Mesenchymal stem cell (in vitro differentiated cells and primary cell): Measurements from ENCODE around the gene DDIT3.

Source experiments
- DNase-seq: peaks from one replicate; pipeline ENCODE4 v3.0.0-alpha.2; 2013
- H2AFZ ChIP-seq: one replicate; pipeline ENCODE4 v1.6.1; 2013; ENCODE audit warnings: low read depth, mild to moderate bottlenecking, control low read depth, inconsistent platforms, low read length, moderate library complexity
- H2AK5ac ChIP-seq: 2 replicates; pipeline ENCODE4 v1.6.1; 2013; ENCODE audit warnings: low read length, moderate library complexity, mild to moderate bottlenecking, inconsistent platforms; ENCODE audit not compliant: severe bottlenecking
- H2BK120ac ChIP-seq: one replicate; pipeline ENCODE4 v1.6.1; 2013; ENCODE audit warnings: low read depth, mild to moderate bottlenecking, inconsistent platforms, low read length, moderate library complexity
- H2BK12ac ChIP-seq, 2 experiments: one replicate each; pipeline ENCODE4 v1.6.1; 2013; ENCODE audit warnings: inconsistent platforms in 2 of 2, low read length in 2 of 2, mild to moderate bottlenecking in 2 of 2, moderate library complexity in 2 of 2, control low read depth in 1 of 2
- H2BK15ac ChIP-seq: one replicate; pipeline ENCODE4 v1.6.1; 2013; ENCODE audit warnings: mild to moderate bottlenecking, low read depth, inconsistent platforms; ENCODE audit not compliant: poor library complexity, severe bottlenecking
- H2BK5ac ChIP-seq: 2 replicates; pipeline ENCODE4 v1.6.1; 2013; ENCODE audit warnings: low read depth, mild to moderate bottlenecking, low read length, control low read depth, inconsistent platforms; ENCODE audit not compliant: poor library complexity, severe bottlenecking
- H3K14ac ChIP-seq, 2 experiments: one replicate each; pipeline ENCODE4 v1.6.1; 2013; ENCODE audit warnings: inconsistent platforms in 2 of 2, low read length in 2 of 2, control low read depth in 1 of 2, mild to moderate bottlenecking in 1 of 2, moderate library complexity in 1 of 2
- H3K18ac ChIP-seq, 2 experiments: one replicate each; pipeline ENCODE4 v1.6.1; 2013; ENCODE audit warnings: inconsistent platforms in 2 of 2, low read length in 2 of 2, control low read depth in 1 of 2, low read depth in 1 of 2, mild to moderate bottlenecking in 1 of 2
- H3K23ac ChIP-seq, 2 experiments: one replicate each; pipeline ENCODE4 v1.6.1; 2013; ENCODE audit warnings: inconsistent platforms in 2 of 2, low read length in 2 of 2, mild to moderate bottlenecking in 2 of 2, moderate library complexity in 2 of 2, control low read depth in 1 of 2
- H3K27ac ChIP-seq: 2 replicates; pipeline ENCODE4 v1.5.1; 2013; ENCODE audit warnings: mild to moderate bottlenecking, moderate library complexity, low read length, control low read depth, inconsistent platforms; ENCODE audit not compliant: poor library complexity, severe bottlenecking
- H3K27me3 ChIP-seq, 2 experiments: 2 replicates each; pipeline versions ENCODE4 v1.6.1 to v1.7.0; 2013; ENCODE audit warnings: low read length in 2 of 2, mild to moderate bottlenecking in 2 of 2, moderate library complexity in 2 of 2, control low read depth in 1 of 2, inconsistent platforms in 1 of 2; ENCODE audit not compliant: control insufficient read depth in 1 of 2, insufficient read depth in 1 of 2
- H3K36me3 ChIP-seq, 2 experiments: 2 replicates each; pipeline versions ENCODE4 v1.6.1 to v1.7.0; 2013; ENCODE audit warnings: low read length in 2 of 2, control low read depth in 1 of 2, inconsistent platforms in 1 of 2, low read depth in 1 of 2, mild to moderate bottlenecking in 1 of 2; ENCODE audit not compliant: insufficient read depth in 2 of 2, control insufficient read depth in 1 of 2
- H3K4ac ChIP-seq, 2 experiments: one replicate each; pipeline ENCODE4 v1.6.1; 2013; ENCODE audit warnings: inconsistent platforms in 2 of 2, low read length in 2 of 2, mild to moderate bottlenecking in 2 of 2, moderate library complexity in 2 of 2, control low read depth in 1 of 2, low read depth in 1 of 2
- H3K4me1 ChIP-seq: 2 replicates; pipeline ENCODE4 v1.6.1; 2013; ENCODE audit warnings: low read depth, low read length, control low read depth; ENCODE audit not compliant: control insufficient read depth, insufficient read depth
- H3K4me2 ChIP-seq: 2 replicates; pipeline ENCODE4 v1.6.1; 2013; ENCODE audit warnings: low read length, mild to moderate bottlenecking, inconsistent platforms; ENCODE audit not compliant: poor library complexity, severe bottlenecking
- H3K4me3 ChIP-seq, 2 experiments: 2 replicates each; pipeline versions ENCODE4 v1.5.1 to v1.7.0; 2013; ENCODE audit warnings: low read length in 2 of 2, mild to moderate bottlenecking in 2 of 2, control low read depth in 1 of 2, low read depth in 1 of 2; ENCODE audit not compliant: insufficient read depth in 1 of 2
- H3K79me1 ChIP-seq: replicated peaks from 2 replicates; pipeline ENCODE4 v1.6.1; 2013; ENCODE audit warnings: mild to moderate bottlenecking, control low read depth, low read length, inconsistent platforms; ENCODE audit not compliant: poor library complexity, severe bottlenecking
- H3K9ac ChIP-seq: 2 replicates; pipeline ENCODE4 v1.7.0; 2013; ENCODE audit warnings: mild to moderate bottlenecking, low read length, moderate library complexity
- H3K9me3 ChIP-seq: 2 replicates; pipeline ENCODE4 v1.7.0; 2013; ENCODE audit warnings: mild to moderate bottlenecking, low read length; ENCODE audit not compliant: control insufficient read depth
- H4K8ac ChIP-seq: one replicate; pipeline ENCODE4 v1.6.1; 2013; ENCODE audit warnings: inconsistent platforms, mild to moderate bottlenecking, low read length, moderate library complexity
- H4K91ac ChIP-seq: one replicate; pipeline ENCODE4 v1.6.1; 2013; ENCODE audit warnings: mild to moderate bottlenecking, low read length, inconsistent platforms
- whole genome bisulfite sequencing: methylation state at CpG from one replicate; pipeline ENCODE4 v1.1.7; 2013; ENCODE audit warnings: mixed read lengths; 5-methylcytosine and 5-hydroxymethylcytosine counted together

DDIT3 gene

GRCh38 chr12:57552306-57552651 is 32.0 kb upstream of the DDIT3 start:
- Histone ChIP-seq H2AK5ac (no peak overlapping the region), H3K9ac (no peak overlapping the region), H2BK120ac (no peak overlapping the region)

GRCh38 chr12:57551637-57552305 is 31.5 kb upstream of the DDIT3 start:
- WGBS, result 70% methylated on average over 2 of the region's 3 CpGs
- no peak overlapping the region for H2BK15ac ChIP-seq
- H3K18ac ChIP-seq, result no peak overlapping the region
- H4K91ac ChIP-seq, result no peak overlapping the region
- H3K4me2 ChIP-seq, result no peak overlapping the region
- H3K4ac ChIP-seq, result no peak overlapping the region
- no peaks in the 10 kb centered on the region for H3K36me3 ChIP-seq
- H3K14ac ChIP-seq, result no peak overlapping the region
- H2BK5ac ChIP-seq, result no peak overlapping the region
- H2AFZ ChIP-seq, result no peak overlapping the region
- H3K23ac ChIP-seq, result no peak overlapping the region
- H2BK12ac ChIP-seq, result no peak overlapping the region
- H3K4me3 ChIP-seq, result no peak overlapping the region
- no peaks in the 10 kb centered on the region for H3K9me3 ChIP-seq
- peaks cover 28 to 44% of the 10 kb centered on the region in 2 experiments for H3K27me3 ChIP-seq
- H3K79me1 ChIP-seq, result no peaks in the 10 kb centered on the region
- no peak overlapping the region for H3K27ac ChIP-seq
- H2BK120ac ChIP-seq, result no peak overlapping the region
- H2AK5ac ChIP-seq, result no peak overlapping the region
- no peak for DNase-seq
- H3K4me1 ChIP-seq, result peaks cover 20% of the 10 kb centered on the region
- no peak overlapping the region for H3K9ac ChIP-seq
- no peak overlapping the region for H4K8ac ChIP-seq

More at GRCh38 chr12:57552306-57552651, 32.0 kb upstream of the DDIT3 start:
- H2BK12ac ChIP-seq, result no peak overlapping the region
- WGBS, result 60% methylated on average over 1 of the region's 2 CpGs
- no peak overlapping the region for H3K27ac ChIP-seq
- no peak overlapping the region for H3K4me2 ChIP-seq
- no peak overlapping the region for H4K8ac ChIP-seq
- no peak overlapping the region for H3K14ac ChIP-seq
- H3K79me1 ChIP-seq, result no peaks in the 10 kb centered on the region
- H3K9me3 ChIP-seq, result no peaks in the 10 kb centered on the region
- no peak overlapping the region for H4K91ac ChIP-seq
- no peak for DNase-seq
- no peak overlapping the region for H2BK5ac ChIP-seq
- H3K4me1 ChIP-seq, result peaks cover 20% of the 10 kb centered on the region
- H3K36me3 ChIP-seq, result no peaks in the 10 kb centered on the region
- no peak overlapping the region for H3K4ac ChIP-seq
- H2AFZ ChIP-seq, result no peak overlapping the region
- H3K27me3 ChIP-seq, result peaks cover 28 to 44% of the 10 kb centered on the region in 2 experiments
- H3K4me3 ChIP-seq, result no peak overlapping the region
- H2BK15ac ChIP-seq, result no peak overlapping the region
- no peak overlapping the region for H3K18ac ChIP-seq
- no peak overlapping the region for H3K23ac ChIP-seq

GRCh38 chr12:57550641-57551549 is 30.6 kb upstream of the DDIT3 start:
- Histone ChIP-seq H3K9ac (no peak overlapping the region), H3K9me3 (no peaks in the 10 kb centered on the region), H3K36me3 (peaks cover 0 to under 1% of the 10 kb centered on the region in 2 experiments), H3K14ac (no peak overlapping the region), H4K8ac (no peak overlapping the region), H2AK5ac (no peak overlapping the region), H3K79me1 (peaks cover 4% of the 10 kb centered on the region), H3K18ac (no peak overlapping the region), H4K91ac (no peak overlapping the region), H3K27me3 (peaks cover 28 to 44% of the 10 kb centered on the region in 2 experiments), H3K4ac (no peak overlapping the region), H3K4me3 (no peak overlapping the region), H2BK12ac (no peak overlapping the region), H2BK120ac (no peak overlapping the region), H2AFZ (no peak overlapping the region), H2BK15ac (no peak overlapping the region), H3K27ac (no peak overlapping the region), H3K4me2 (no peak overlapping the region), H3K23ac (no peak overlapping the region), H2BK5ac (no peak overlapping the region), H3K4me1 (peaks cover 24% of the 10 kb centered on the region)
- no peak for DNase-seq
- WGBS, result 97% methylated on average over 1 of the region's 7 CpGs

GRCh38 chr12:57549909-57550640 is 29.8 kb upstream of the DDIT3 start, which contains the start of gene KIF5A:
TSS of gene KIF5A (plus strand) at chr12:57550044. CDS start at chr12:57550272, 228 bp downstream.
- no peak within 1 kb of the TSS for H2BK120ac ChIP-seq
- H3K9me3 ChIP-seq, result no peaks in the 10 kb centered on the region
- H3K36me3 ChIP-seq, result peaks cover 0 to 9% of the 10 kb centered on the region in 2 experiments
- no peak within 1 kb of the TSS for H2BK15ac ChIP-seq
- peak within 1 kb of the TSS; percentile 57 for H2AFZ ChIP-seq
- H3K27me3 ChIP-seq, result peaks cover 28 to 44% of the 10 kb centered on the region in 2 experiments
- DNase-seq, result no peak
- H2AK5ac ChIP-seq, result no peak within 1 kb of the TSS
- H4K8ac ChIP-seq, result no peak within 1 kb of the TSS
- H3K14ac ChIP-seq, result no peak within 1 kb of the TSS
- peak within 1 kb of the TSS in 1 of 2 experiments; percentile 63 for H3K23ac ChIP-seq
- no peak within 1 kb of the TSS for H3K9ac ChIP-seq
- H3K18ac ChIP-seq, result no peak within 1 kb of the TSS
- no peak within 1 kb of the TSS for H3K27ac ChIP-seq
- H4K91ac ChIP-seq, result no peak within 1 kb of the TSS
- H3K79me1 ChIP-seq, result peaks cover 6% of the 10 kb centered on the region
- H3K4me2 ChIP-seq, result peak within 1 kb of the TSS; percentile 67
- H3K4me3 ChIP-seq, result peak within 1 kb of the TSS; percentile 65 to 72
- H2BK12ac ChIP-seq, result no peak within 1 kb of the TSS
- peaks cover 27% of the 10 kb centered on the region for H3K4me1 ChIP-seq
- H2BK5ac ChIP-seq, result no peak within 1 kb of the TSS
- 2% methylated on average over 48 of the region's 52 CpGs for WGBS
- no peak within 1 kb of the TSS for H3K4ac ChIP-seq
